Sigmoid colon (tissue), 7 donors: ENCODE measurements around the gene ELOVL1. TPM values are rescaled to one million over a fixed set of nuclear protein-coding genes. Genes with fewer than 3 reads are reported as not detected.

ENCODE experiments used
- DNase-seq: peaks from one replicate; pipeline ENCODE4 v3.0.0-alpha.2; 2019
- H3K27ac ChIP-seq, 4 donors: fragments of 200-600 bp; sonication (generic); one replicate each; pipeline ENCODE4 v1.5.1; 2016 to 2019; ENCODE audit warnings: mild to moderate bottlenecking in 1 of 4
- H3K27me3 ChIP-seq, 3 donors: fragments of 200-600 bp; sonication (generic); one replicate each; pipeline ENCODE4 v1.5.1; 2019; ENCODE audit warnings: mild to moderate bottlenecking in 1 of 3
- H3K36me3 ChIP-seq, 4 donors: fragments of 200-600 bp; sonication (generic); one replicate each; pipeline ENCODE4 v1.5.1; 2016 to 2019
- H3K4me1 ChIP-seq, 4 donors: fragments of 200-600 bp; sonication (generic); one replicate each; pipeline ENCODE4 v1.5.1; 2017 to 2019
- H3K4me3 ChIP-seq, 4 donors: fragments of 200-600 bp; sonication (generic); one replicate each; pipeline ENCODE4 v1.5.1; 2017 to 2019; ENCODE audit warnings: mild to moderate bottlenecking in 2 of 4, moderate library complexity in 1 of 4
- H3K9me3 ChIP-seq, 4 donors: fragments of 200-600 bp in 3 of 4; sonication (generic) in 3 of 4; one replicate each; pipeline versions ENCODE4 v1.5.1 to v1.6.1; 2013 to 2019
- CTCF ChIP-seq, 4 experiments: fragments of 450-650 bp in 3 of 4; fragments of 200-600 bp in 1 of 4; IDR thresholded peaks; one replicate each; pipeline ENCODE4 v1.5.1; 2016 to 2019; ENCODE audit warnings: antibody characterized with exemption in 4 of 4, mild to moderate bottlenecking in 3 of 4, moderate library complexity in 2 of 4
- EP300 ChIP-seq, 4 donors: sonication (generic); formaldehyde crosslinking; IDR thresholded peaks; one replicate each; pipeline ENCODE4 v1.6.1; 2017; ENCODE audit warnings: antibody characterized with exemption in 4 of 4
- POLR2A ChIP-seq, 2 donors: fragments of 450-650 bp; IDR thresholded peaks; one replicate each; pipeline ENCODE4 v1.6.1; 2016; ENCODE audit warnings: antibody characterized with exemption in 2 of 2, mild to moderate bottlenecking in 2 of 2, moderate library complexity in 2 of 2
- POLR2AphosphoS5 ChIP-seq, 4 donors: sonication (generic); formaldehyde crosslinking; IDR thresholded peaks; one replicate each; pipeline ENCODE4 v1.6.1; 2017; ENCODE audit warnings: antibody characterized with exemption in 4 of 4
- WGBS, 2 donors: extraction: QIAGEN DNeasy Blood & Tissue Kit; methylation state at CpG; one replicate each; pipeline ENCODE4 v1.1.7; 2013; 5-methylcytosine and 5-hydroxymethylcytosine counted together
- intact Hi-C: fragments of 100-400 bp; cut with DNase I; formaldehyde crosslinking; loops from one replicate; pipeline ENCODE4 v1.15.1; 2023
- polyA plus RNA-seq, 3 donors: library from polyadenylated mRNA; stranded (reverse); fragments of 200-250 nt; gene quantifications; one replicate each; pipeline ENCODE4 v1.2.3, GENCODE V29; 2013
- total RNA-seq, 4 donors: library from RNA; depleted of rRNA; stranded (reverse); fragments of >200 nt; gene quantifications; one replicate each; pipeline ENCODE4 v1.1.0, GENCODE V29; 2016
- donor health status: healthy with polysubstance abuse.
- donor health status: Bipolar disorder and iron deficiency.
- donor health status: healthy.

Gene ELOVL1
- total and polyA plus RNA-seq, 7 donors = 26.8 to 155 (median 39.6) TPM

- TF ChIP-seq POLR2AphosphoS5 (IDR thresholded peaks at IDR 0.05) (no peak), POLR2A (IDR thresholded peaks at IDR 0.05) (no peak), EP300 (IDR thresholded peaks at IDR 0.05) (no peak), CTCF (IDR thresholded peaks at IDR 0.05) (no peak)
- no peaks in the 10 kb centered on the region for H3K36me3 ChIP-seq
- H3K4me3 ChIP-seq = no peak overlapping the region
- intact Hi-C loops = no loop called here
- no peaks in the 10 kb centered on the region for H3K9me3 ChIP-seq
- H3K4me1 ChIP-seq = peaks cover 0 to 29% (median 20%) of the 10 kb centered on the region in 4 donors
- H3K27ac ChIP-seq = no peak overlapping the region
- WGBS, 2 donors = 64 to 72% methylated on average over 3 of the region's 3 CpGs
- H3K27me3 ChIP-seq = no peaks in the 10 kb centered on the region
- DNase-seq = no peak
These were observed 14.9 kb downstream of the ELOVL1 start for GRCh38 chr1:43352881-43353280.

- no peaks in the 10 kb centered on the region for H3K9me3 ChIP-seq
- no peaks in the 10 kb centered on the region for H3K36me3 ChIP-seq
- no peaks in the 10 kb centered on the region for H3K27me3 ChIP-seq
- WGBS, 2 donors = 91 to 96% methylated on average over 2 of the region's 2 CpGs
- H3K4me3 ChIP-seq = no peak overlapping the region
- intact Hi-C loops = no loop called here
- no peak for DNase-seq
- peaks cover 0 to 23% (median 16%) of the 10 kb centered on the region in 4 donors for H3K4me1 ChIP-seq
- TF ChIP-seq POLR2AphosphoS5 (IDR thresholded peaks at IDR 0.05) = no peak
- no peak for TF ChIP-seq CTCF (IDR thresholded peaks at IDR 0.05)
- no peak for TF ChIP-seq EP300 (IDR thresholded peaks at IDR 0.05)
- no peak for TF ChIP-seq POLR2A (IDR thresholded peaks at IDR 0.05)
- H3K27ac ChIP-seq = no peak overlapping the region
These were observed 15.5 kb downstream of the ELOVL1 start for GRCh38 chr1:43352351-43352705.

DNA sequence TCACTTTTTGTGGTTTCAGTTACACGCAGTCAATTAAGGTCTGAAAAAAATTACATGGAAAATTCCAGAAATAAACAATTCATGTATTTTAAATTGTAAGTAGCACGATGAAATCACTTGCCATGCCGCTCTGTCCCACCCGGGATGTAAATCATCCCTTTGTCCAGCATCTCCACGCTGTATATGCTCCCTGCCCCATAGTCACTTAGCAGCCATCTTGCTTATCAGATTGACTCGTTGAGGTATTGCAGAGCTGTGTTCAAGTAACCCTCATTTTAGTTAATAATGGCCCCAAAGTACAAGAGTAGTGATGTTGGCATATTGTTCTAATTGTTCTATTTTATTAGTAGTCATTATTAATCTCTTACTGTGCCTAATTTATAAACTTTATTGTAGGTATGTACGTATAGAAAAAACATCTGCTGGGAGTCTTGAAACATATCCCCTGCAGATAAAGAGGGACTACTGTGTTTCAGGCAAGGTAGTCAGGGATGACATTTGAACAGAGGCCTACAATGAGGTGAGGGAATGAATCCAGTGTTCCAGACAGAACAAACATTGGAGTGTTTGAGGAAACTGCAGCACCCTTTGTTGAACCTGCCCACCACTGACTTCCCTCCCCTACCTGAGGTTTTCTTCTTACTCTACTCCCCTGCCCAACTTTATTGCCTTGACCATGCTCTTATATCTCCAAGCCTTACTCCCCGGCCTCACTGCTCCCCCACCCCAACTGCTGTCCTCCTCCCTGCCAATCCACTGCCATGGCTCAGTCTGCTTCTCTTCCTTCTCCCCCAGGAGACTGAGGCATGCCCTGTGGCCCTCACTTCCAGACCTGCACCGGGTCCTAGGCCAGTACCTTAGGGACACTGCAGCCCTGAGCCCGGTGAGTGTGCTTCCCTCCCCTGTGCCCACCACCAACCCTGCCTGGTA lies 16.1 kb downstream of the ELOVL1 start:
- no peak overlapping the region for H3K4me3 ChIP-seq
- TF ChIP-seq EP300 (IDR thresholded peaks at IDR 0.05) = no peak
- no peak for TF ChIP-seq POLR2AphosphoS5 (IDR thresholded peaks at IDR 0.05)
- TF ChIP-seq CTCF (IDR thresholded peaks at IDR 0.05) = no peak
- TF ChIP-seq POLR2A (IDR thresholded peaks at IDR 0.05) = no peak
- H3K27me3 ChIP-seq = no peaks in the 10 kb centered on the region
- peaks cover 0 to 23% (median 16%) of the 10 kb centered on the region in 4 donors for H3K4me1 ChIP-seq
- intact Hi-C loops = no loop called here
- 81 to 85% methylated on average over 10 of the region's 10 CpGs for WGBS, 2 donors
- no peaks in the 10 kb centered on the region for H3K9me3 ChIP-seq
- peak overlapping the region in 1 of 4 donors; percentile 94 for H3K27ac ChIP-seq
- no peak for DNase-seq
- H3K36me3 ChIP-seq = no peaks in the 10 kb centered on the region

GRCh38 chr1:43350976-43351375 lies 16.8 kb downstream of the ELOVL1 start:
- Histone ChIP-seq H3K4me1 (peaks cover 0 to 23% (median 16%) of the 10 kb centered on the region in 4 donors), H3K9me3 (no peaks in the 10 kb centered on the region), H3K36me3 (no peaks in the 10 kb centered on the region), H3K27ac (peak overlapping the region in 2 of 4 donors; percentile 82 to 94), H3K4me3 (no peak overlapping the region), H3K27me3 (no peaks in the 10 kb centered on the region)
- no peak for DNase-seq
- WGBS, 2 donors = 84 to 90% methylated on average over 1 of the region's 1 CpG
- intact Hi-C loops = no loop called here
- TF ChIP-seq EP300 (IDR thresholded peaks at IDR 0.05) = no peak

DNA sequence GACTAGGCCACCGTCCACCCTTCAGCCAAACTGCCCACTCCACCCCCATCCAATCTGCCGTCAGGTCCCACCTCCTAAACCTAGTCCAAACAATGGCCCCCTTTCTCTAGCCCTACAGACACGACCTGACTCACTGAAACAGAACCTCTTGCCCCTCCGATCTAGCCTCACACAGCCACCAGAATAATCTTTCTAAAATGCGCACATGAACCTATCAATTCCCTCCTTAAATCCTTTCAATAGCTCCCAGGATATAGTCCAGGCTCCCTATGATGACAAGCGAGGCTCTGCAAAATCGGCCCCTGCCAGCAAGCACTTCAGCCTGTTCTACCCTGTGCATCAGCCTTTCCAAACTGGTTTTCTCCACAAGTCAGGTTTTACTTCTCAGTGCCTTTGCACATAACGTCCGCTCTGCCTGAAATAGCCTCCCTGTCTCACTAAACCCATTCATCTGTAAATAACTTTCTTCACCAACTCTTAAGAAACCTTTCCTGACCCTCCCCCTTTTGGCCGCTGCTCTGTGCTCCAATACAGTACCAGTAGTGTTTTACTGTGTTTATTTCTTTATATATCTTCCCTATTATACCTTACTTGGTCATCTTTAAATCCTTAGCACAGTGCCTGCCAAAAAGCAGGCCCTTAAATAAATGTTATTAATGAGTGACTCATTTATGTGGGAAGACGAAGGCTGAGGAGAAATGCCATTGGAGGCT lies 18.1 kb downstream of the ELOVL1 start:
- intact Hi-C loops = loop anchor here (5.0 kb wide), 1 partner anchor 112 kb away; no protein-coding TSS in a partner anchor
- Histone ChIP-seq H3K9me3 (no peaks in the 10 kb centered on the region), H3K27ac (peak overlapping the region; percentile 82 to 94 (median 88)), H3K36me3 (no peaks in the 10 kb centered on the region), H3K4me1 (peaks cover 0 to 23% (median 16%) of the 10 kb centered on the region in 4 donors), H3K27me3 (no peaks in the 10 kb centered on the region), H3K4me3 (peak overlapping the region; percentile 47 to 62 (median 60))
- peak; percentile 73 for DNase-seq
- WGBS, 2 donors = 37 to 63% methylated on average over 11 of the region's 11 CpGs
- no peak for TF ChIP-seq CTCF (IDR thresholded peaks at IDR 0.05)
- no peak for TF ChIP-seq POLR2A (IDR thresholded peaks at IDR 0.05)
- peak in 2 of 4 donors; percentile 3 to 39 for TF ChIP-seq EP300 (IDR thresholded peaks at IDR 0.05)
- TF ChIP-seq POLR2AphosphoS5 (IDR thresholded peaks at IDR 0.05) = peak in 3 of 4 donors; percentile 5 to 48 (median 22)
